ENCODE measurements around the gene TRIM26.

GRCh38 chr6:30180145-30180544, 33.1 kb downstream of the TRIM26 start:
- TF ChIP-seq POLR2A (IDR thresholded peaks at IDR 0.05) = no peak
- TF ChIP-seq CTCF (IDR thresholded peaks at IDR 0.05) = no peak
- no peak for TF ChIP-seq POLR2AphosphoS5 (IDR thresholded peaks at IDR 0.05)
- no peak for TF ChIP-seq EP300 (IDR thresholded peaks at IDR 0.05)

Data from upper lobe of left lung (tissue), 4 donors.